ENCODE results near the gene COBL. TPM values are rescaled to one million over a fixed set of nuclear protein-coding genes. Genes with fewer than 3 reads are reported as not detected.

COBL gene
- total RNA-seq, 1 donor from 2014 or later, result 0.05 TPM

DNA sequence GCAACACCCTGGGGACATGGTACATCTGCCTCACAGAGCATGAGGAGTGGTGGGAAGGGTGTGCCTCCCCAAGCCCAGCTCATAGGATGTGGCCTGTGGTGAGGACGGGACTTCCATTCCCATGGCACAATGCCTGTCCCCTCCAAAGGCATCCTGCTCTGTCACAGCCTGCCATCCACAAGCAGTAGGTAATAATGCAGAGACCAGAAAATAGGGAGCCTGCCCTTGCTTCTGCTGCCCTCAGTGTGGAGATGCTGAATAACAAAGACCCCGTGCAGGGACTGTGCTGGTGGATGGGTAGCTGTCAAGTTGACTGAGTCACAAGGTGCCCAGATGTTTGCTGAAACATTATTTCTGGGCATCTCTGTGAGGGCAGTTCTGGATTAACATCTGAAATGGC is 334.0 kb downstream of the COBL start:
- Mint-ChIP-seq H3K9me3 (peaks cover 6% of the 10 kb centered on the region), H3K27me3 (ENCODE audit: low read depth) (no peaks in the 10 kb centered on the region), H3K36me3 (ENCODE audit: low read depth) (peaks cover 11% of the 10 kb centered on the region), H3K27ac (ENCODE audit: unreplicated experiment) (no peak overlapping the region), H3K4me3 (no peak overlapping the region), H3K4me1 (no peaks in the 10 kb centered on the region)
- TF ChIP-seq CTCF (conservative IDR thresholded peaks at IDR 0.05), result peak; percentile 25
- no peak for DNase-seq (ENCODE audit: low read depth, low spot score)

- Mint-ChIP-seq H3K4me1 (no peaks in the 10 kb centered on the region), H3K36me3 (ENCODE audit: low read depth) (peaks cover 15% of the 10 kb centered on the region), H3K9me3 (peaks cover 10% of the 10 kb centered on the region), H3K27ac (ENCODE audit: unreplicated experiment) (peak overlapping the region; percentile 8), H3K4me3 (no peak overlapping the region), H3K27me3 (ENCODE audit: low read depth) (no peaks in the 10 kb centered on the region)
- no peak for TF ChIP-seq CTCF (conservative IDR thresholded peaks at IDR 0.05)
- DNase-seq (ENCODE audit: low read depth, low spot score), result no peak
Observed at GRCh38 chr7:50981743-50982142, 334.9 kb downstream of the COBL start.

DNA sequence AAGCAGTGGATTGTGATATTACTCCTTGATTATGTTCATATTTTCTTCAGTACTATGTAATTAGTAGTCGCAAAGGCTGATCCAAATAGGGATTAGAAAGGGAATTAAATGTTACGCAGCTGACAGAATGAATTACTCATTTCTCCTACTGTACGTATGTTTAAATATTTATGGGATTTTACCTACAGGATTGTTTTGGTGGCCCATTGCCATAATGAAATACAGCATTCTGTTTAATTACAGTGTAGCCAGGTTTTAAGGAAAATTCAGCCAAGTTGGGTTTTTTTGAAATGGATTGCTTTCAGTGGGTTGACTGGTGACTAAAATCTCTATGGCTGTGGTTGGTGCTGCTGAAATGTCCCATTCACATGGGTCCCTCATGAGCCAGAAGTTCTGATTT is 336.2 kb downstream of the COBL start:
- Mint-ChIP-seq H3K27me3 (ENCODE audit: low read depth) (no peaks in the 10 kb centered on the region), H3K36me3 (ENCODE audit: low read depth) (peaks cover 17% of the 10 kb centered on the region), H3K9me3 (peaks cover 10% of the 10 kb centered on the region), H3K4me1 (no peaks in the 10 kb centered on the region), H3K4me3 (no peak overlapping the region), H3K27ac (ENCODE audit: unreplicated experiment) (no peak overlapping the region)
- no peak for DNase-seq (ENCODE audit: low read depth, low spot score)
- TF ChIP-seq CTCF (conservative IDR thresholded peaks at IDR 0.05), result no peak

- Mint-ChIP-seq H3K4me1 (no peaks in the 10 kb centered on the region), H3K9me3 (peaks cover 10% of the 10 kb centered on the region), H3K36me3 (ENCODE audit: low read depth) (peaks cover 19% of the 10 kb centered on the region), H3K27ac (ENCODE audit: unreplicated experiment) (no peak overlapping the region), H3K4me3 (no peak overlapping the region), H3K27me3 (ENCODE audit: low read depth) (no peaks in the 10 kb centered on the region)
- no peak for TF ChIP-seq CTCF (conservative IDR thresholded peaks at IDR 0.05)
- DNase-seq (ENCODE audit: low read depth, low spot score), result no peak
Observed at GRCh38 chr7:50978633-50979215, 337.9 kb downstream of the COBL start.

DNA sequence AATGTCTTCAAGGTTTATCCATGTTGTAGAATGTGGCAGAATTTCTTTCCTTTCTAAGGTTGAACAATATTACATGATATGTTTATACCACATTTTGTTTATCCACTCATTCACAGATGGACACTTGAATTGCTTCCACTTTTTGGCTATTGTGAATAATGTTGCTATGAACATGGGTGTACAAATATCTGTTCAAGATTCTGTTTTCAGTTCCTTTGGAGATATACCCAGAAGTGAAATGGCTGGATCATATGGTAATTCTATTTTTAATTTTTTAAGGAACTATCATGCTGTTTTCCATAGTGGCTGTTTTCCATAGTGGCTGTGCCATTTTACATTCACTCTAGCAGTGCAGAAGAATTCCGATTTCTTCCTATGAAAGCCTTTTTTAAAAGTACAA is 339.2 kb downstream of the COBL start:
- Mint-ChIP-seq H3K27ac (ENCODE audit: unreplicated experiment) (no peak overlapping the region), H3K27me3 (ENCODE audit: low read depth) (no peaks in the 10 kb centered on the region), H3K36me3 (ENCODE audit: low read depth) (peaks cover 14% of the 10 kb centered on the region), H3K9me3 (peaks cover 10% of the 10 kb centered on the region), H3K4me3 (no peak overlapping the region), H3K4me1 (no peaks in the 10 kb centered on the region)
- no peak for TF ChIP-seq CTCF (conservative IDR thresholded peaks at IDR 0.05)
- DNase-seq (ENCODE audit: low read depth, low spot score), result no peak

All from neural crest cell (in vitro differentiated cells).